Pancreas (tissue), 10 donors: ENCODE measurements around the gene ATP9A. TPM values are rescaled to one million over a fixed set of nuclear protein-coding genes. Genes with fewer than 3 reads are reported as not detected.

Source experiments
- ATAC-seq, 4 donors: fragments of 200-7000 bp; cut with Tn5 transposase; one replicate each; pipeline versions ENCODE4 v1.8.0 to v1.9.1; 2020; ENCODE audit warnings: mild to moderate bottlenecking in 4 of 4, moderate library complexity in 4 of 4
- DNase-seq, 6 donors: peaks; one replicate each; pipeline ENCODE4 v3.0.0-alpha.2; 2020
- FAIRE-seq: peaks from 2 replicates; lab custom pipeline; 2012; peaks lifted over from hg19 to GRCh38; lab: Jason Lieb, UNC
- H3K27ac ChIP-seq, 4 donors: fragments of 200-600 bp; sonication (generic); 1 replicate in 3 of 4; 2 replicates in 1 of 4; pipeline versions ENCODE4 v1.5.0 to v1.8.0; 2020
- H3K27me3 ChIP-seq, 4 donors: fragments of 200-600 bp; one replicate each; pipeline ENCODE4 v1.8.0; 2021
- H3K36me3 ChIP-seq, 3 donors: fragments of 200-600 bp; sonication (generic) in 1 of 3; one replicate each; pipeline versions ENCODE4 v1.5.0 to v1.8.0; 2020 to 2021
- H3K4me1 ChIP-seq, 3 donors: fragments of 200-600 bp; one replicate each; pipeline ENCODE4 v1.8.0; 2021
- H3K4me3 ChIP-seq, 4 donors: fragments of 200-600 bp; sonication (generic) in 2 of 4; one replicate each; pipeline versions ENCODE4 v1.5.0 to v1.8.0; 2020 to 2021
- H3K9me3 ChIP-seq, 4 donors: fragments of 200-600 bp; one replicate each; pipeline ENCODE4 v1.8.0; 2021
- CTCF ChIP-seq, 4 donors: fragments of 200-600 bp; sonication (generic) in 3 of 4; IDR thresholded peaks; one replicate each; pipeline versions ENCODE4 v1.5.0 to v1.8.0; 2021; ENCODE audit warnings: antibody characterized with exemption in 4 of 4
- WGBS, 2 donors: extraction: QIAGEN DNeasy Blood & Tissue Kit; methylation state at CpG; one replicate each; pipeline ENCODE4 v1.1.7; 2013; 5-methylcytosine and 5-hydroxymethylcytosine counted together
- intact Hi-C, 3 donors: fragments of 100-400 bp; cut with DNase I; formaldehyde crosslinking; loops; one replicate each; pipeline versions ENCODE4 v1.11.1 to v1.14.2; 2022
- polyA plus RNA-seq, 2 donors: library from polyadenylated mRNA; stranded (reverse); fragments of 200-250 nt; gene quantifications; one replicate each; pipeline ENCODE4 v1.2.3, GENCODE V29; 2013
- total RNA-seq, 6 donors: library from RNA; stranded (reverse); fragmentation: NEBNext Ultra II Directional in 4 of 6; extraction: Animal tissue kit (Norgen Biotek cat#: 25700) in 4 of 6; gene quantifications; one replicate each; pipeline versions ENCODE4 v1.2.1 to v1.2.4, GENCODE V29; 2021 to 2023
- donor health status: healthy with polysubstance abuse.
- donor health status: DM: no; HTN: no; CAD: no; lungs with moderate emphysema.
- donor health status: DM: no; HTN: no; CAD: no.
- donor health status: control.
- donor health status: control.
- donor health status: Bipolar disorder and iron deficiency.
- donor health status: DM: yes; HTN: yes; CAD: no.
- donor health status: DM: no; HTN: no; CAD: no.
- donor health status: DM: no; HTN: no; CAD: no.
- donor health status: DM: yes; HTN: yes; CAD: no.

Gene ATP9A
- total and polyA plus RNA-seq, 8 donors = 5.8 to 41.0 (median 20.0) TPM

- 66 to 74% methylated on average over 11 of the region's 11 CpGs for WGBS, 2 donors
- ATAC-seq (no peak), DNase-seq (no peak), FAIRE-seq (no peak)
- Histone ChIP-seq H3K4me3 (no peak overlapping the region), H3K36me3 (no peaks in the 10 kb centered on the region), H3K9me3 (no peaks in the 10 kb centered on the region), H3K27ac (no peak overlapping the region), H3K4me1 (no peaks in the 10 kb centered on the region), H3K27me3 (peaks cover 0 to 4% (median 0%) of the 10 kb centered on the region in 4 donors)
- intact Hi-C loops = no loop called here
- no peak for TF ChIP-seq CTCF (IDR thresholded peaks at IDR 0.05)
Observed at GRCh38 chr20:51554538-51555165, 213.5 kb downstream of the ATP9A start.

- Histone ChIP-seq H3K9me3 (no peaks in the 10 kb centered on the region), H3K4me1 (no peaks in the 10 kb centered on the region), H3K4me3 (no peak overlapping the region), H3K36me3 (no peaks in the 10 kb centered on the region), H3K27me3 (no peaks in the 10 kb centered on the region), H3K27ac (no peak overlapping the region)
- TF ChIP-seq CTCF (IDR thresholded peaks at IDR 0.05) = no peak
- DNase-seq (no peak), FAIRE-seq (no peak), ATAC-seq (no peak)
- intact Hi-C loops = no loop called here
- 58 to 60% methylated on average over 8 of the region's 8 CpGs for WGBS, 2 donors
Observed at GRCh38 chr20:51553897-51554486, 214.2 kb downstream of the ATP9A start.

GRCh38 chr20:51551186-51551585, 217.0 kb downstream of the ATP9A start:
- DNase-seq = no peak
- Histone ChIP-seq H3K27ac (no peak overlapping the region), H3K4me1 (no peaks in the 10 kb centered on the region), H3K27me3 (no peaks in the 10 kb centered on the region), H3K9me3 (no peaks in the 10 kb centered on the region), H3K36me3 (no peaks in the 10 kb centered on the region), H3K4me3 (no peak overlapping the region)
- no peak for FAIRE-seq
- intact Hi-C loops = no loop called here
- no peak for TF ChIP-seq CTCF (IDR thresholded peaks at IDR 0.05)
- ATAC-seq = no peak
- WGBS, 2 donors = 84 to 90% methylated on average over 3 of the region's 3 CpGs

- no peaks in the 10 kb centered on the region for H3K9me3 ChIP-seq
- H3K4me3 ChIP-seq = no peak overlapping the region
- FAIRE-seq (no peak), ATAC-seq (no peak), DNase-seq (no peak)
- no peak for TF ChIP-seq CTCF (IDR thresholded peaks at IDR 0.05)
- WGBS, 2 donors = 95 to 99% methylated on average over 4 of the region's 4 CpGs
- no peak overlapping the region for H3K27ac ChIP-seq
- intact Hi-C loops = no loop called here
- no peaks in the 10 kb centered on the region for H3K27me3 ChIP-seq
- no peaks in the 10 kb centered on the region for H3K36me3 ChIP-seq
- H3K4me1 ChIP-seq = no peaks in the 10 kb centered on the region
Observed at GRCh38 chr20:51549474-51549873, 218.7 kb downstream of the ATP9A start.

GRCh38 chr20:51547951-51548350, 220.2 kb downstream of the ATP9A start:
- no peaks in the 10 kb centered on the region for H3K27me3 ChIP-seq
- FAIRE-seq (no peak), ATAC-seq (no peak), DNase-seq (no peak)
- 85 to 96% methylated on average over 7 of the region's 7 CpGs for WGBS, 2 donors
- intact Hi-C loops = no loop called here
- no peaks in the 10 kb centered on the region for H3K36me3 ChIP-seq
- H3K27ac ChIP-seq = no peak overlapping the region
- no peak for TF ChIP-seq CTCF (IDR thresholded peaks at IDR 0.05)
- no peak overlapping the region for H3K4me3 ChIP-seq
- no peaks in the 10 kb centered on the region for H3K9me3 ChIP-seq
- no peaks in the 10 kb centered on the region for H3K4me1 ChIP-seq
